CD4-positive, alpha-beta T cell treated with Interleukin-17A for 1 hour (primary cell): ENCODE results near the gene CCDC178.
"Not testable (repeated sequence)": the region's sequence is repeated elsewhere in the genome, so short reads cannot be mapped to it uniquely, and the experiment has no call there.

ENCODE experiments used
- DNase-seq: peaks from one replicate; pipeline ENCODE4 v3.0.0-alpha.2; 2020

CCDC178 gene

DNA sequence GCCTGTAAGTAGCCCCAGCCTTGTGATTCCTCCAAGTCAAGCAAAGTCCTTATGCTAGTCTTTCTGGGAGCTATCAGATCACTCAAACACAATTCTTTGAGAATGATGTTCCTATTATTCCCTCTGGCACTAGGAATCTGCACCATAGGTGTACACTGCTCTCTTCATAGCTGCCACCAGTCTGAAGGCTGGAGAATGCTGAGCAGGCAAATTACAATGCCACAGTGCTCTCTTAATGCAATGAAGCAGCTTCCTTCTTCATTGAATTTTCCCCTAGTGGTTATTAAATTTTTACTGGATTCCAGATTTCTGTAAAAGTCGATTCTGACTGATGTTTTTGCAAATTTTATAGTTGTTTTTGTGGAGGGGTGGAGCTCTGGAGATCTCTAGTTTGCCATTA is 84.8 kb downstream of the CCDC178 start:
- no peak for DNase-seq

DNA sequence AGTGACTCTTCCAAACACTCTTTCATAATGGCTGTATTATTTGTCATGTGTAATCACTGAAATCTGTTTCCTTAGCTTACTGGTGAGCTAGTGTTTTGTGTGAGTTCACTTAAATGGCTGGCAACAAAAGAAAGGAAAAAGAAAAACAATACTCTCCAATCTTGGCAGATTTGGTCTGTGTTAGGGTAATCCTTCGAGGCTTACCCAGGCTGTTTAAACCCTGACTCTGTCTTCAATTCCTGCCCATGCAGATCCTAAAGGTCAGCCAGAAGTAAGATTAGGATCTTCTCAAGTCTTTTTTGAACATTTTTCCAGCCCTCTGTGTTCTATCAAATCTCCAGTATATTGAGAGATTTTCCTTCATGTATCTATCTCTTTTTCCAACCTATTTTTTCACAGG is 85.3 kb downstream of the CCDC178 start:
- DNase-seq, result no peak

DNA sequence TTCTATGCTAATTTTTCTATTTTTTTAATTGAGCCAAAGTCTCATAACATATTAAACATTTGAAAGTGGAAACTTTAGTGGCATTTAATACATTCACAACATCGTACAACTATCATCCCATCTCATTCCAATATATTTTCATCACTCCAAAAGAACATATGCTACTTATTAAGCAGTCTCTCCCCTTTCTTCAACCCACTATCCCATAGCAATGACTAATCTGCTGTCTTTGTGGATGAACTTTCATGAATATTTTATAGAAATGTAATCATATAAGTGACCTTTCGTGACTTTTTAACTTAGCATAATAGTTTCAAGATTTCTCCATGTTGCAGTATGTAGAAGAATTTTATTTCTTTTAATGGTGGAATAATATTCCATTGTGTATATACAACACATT is 90.3 kb downstream of the CCDC178 start:
- DNase-seq, result no peak

DNA sequence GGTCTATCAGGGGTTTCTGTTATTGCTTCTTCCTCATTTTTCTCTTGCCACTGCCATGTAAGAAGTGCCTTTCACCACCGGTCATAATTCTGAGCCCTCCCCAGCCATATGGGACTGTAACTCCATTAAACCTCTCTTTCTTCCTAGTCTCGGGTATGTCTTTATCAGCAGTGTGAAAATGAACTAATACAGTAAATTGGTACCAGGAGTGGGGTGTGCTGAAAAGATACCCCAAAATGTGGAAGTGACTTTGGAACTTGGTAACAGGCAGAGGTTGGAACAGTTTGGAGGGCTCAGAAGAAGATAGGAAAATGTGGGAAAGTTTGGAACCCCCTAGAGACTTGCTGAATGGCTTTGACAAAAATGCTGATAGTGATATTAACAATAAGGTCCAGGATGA is 100.8 kb downstream of the CCDC178 start:
- DNase-seq, result not testable (repeated sequence)

DNA sequence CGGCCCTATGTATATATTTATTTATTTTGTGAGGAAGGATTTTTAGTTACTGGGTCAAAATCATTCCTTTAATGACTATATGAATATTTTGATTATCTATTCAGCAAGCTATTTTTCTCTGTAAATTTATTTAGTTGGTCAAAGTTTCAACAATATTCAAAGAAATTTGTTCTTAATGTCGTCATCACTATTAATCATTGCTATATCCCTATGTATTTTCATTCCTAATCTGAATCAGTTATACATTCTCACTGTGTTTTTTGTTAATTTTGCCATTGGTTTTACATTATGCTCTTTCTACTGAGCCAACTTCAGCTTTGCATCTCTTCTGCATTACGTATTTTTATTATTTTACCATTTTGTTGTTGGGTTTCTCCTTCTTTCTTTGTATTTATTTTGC is 105.7 kb downstream of the CCDC178 start:
- DNase-seq, result no peak

DNA sequence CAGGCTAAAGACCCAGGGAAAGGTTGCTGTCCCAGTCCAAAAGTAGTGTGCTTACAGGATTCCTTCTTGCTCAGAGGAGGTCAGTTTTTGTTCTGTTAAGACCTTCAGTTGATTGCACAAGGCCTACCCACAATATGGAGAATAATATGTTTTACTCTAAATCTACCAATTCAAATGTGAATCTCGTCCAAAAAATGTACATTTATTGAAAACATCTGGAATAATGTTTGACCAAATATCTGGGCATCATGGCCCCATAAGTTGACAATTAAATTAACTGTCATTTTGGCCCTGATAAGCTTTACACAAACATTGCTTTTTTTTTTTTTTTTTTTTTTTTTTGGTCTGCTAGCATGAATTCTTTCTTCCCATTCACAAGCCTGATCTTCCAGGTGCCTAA is 109.8 kb downstream of the CCDC178 start:
- no peak for DNase-seq

DNA sequence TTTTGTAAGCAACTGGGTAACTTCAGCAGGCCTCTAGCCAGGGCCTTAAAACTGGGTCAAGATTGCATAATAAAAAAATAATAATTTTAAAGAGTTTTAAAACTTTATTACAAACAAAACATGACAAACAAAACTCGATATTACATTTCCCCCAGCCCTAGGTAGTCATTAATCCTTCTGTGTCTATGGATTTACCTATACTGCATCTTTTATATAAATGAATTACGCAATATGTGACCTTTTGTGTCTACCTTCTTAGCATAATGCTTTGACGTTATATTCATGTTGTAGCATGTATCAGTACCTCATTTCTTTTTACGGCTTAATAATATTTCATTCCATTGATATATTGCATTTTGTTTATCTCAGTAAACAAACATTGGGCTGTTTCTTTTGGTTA is 113.5 kb downstream of the CCDC178 start:
- no peak for DNase-seq

DNA sequence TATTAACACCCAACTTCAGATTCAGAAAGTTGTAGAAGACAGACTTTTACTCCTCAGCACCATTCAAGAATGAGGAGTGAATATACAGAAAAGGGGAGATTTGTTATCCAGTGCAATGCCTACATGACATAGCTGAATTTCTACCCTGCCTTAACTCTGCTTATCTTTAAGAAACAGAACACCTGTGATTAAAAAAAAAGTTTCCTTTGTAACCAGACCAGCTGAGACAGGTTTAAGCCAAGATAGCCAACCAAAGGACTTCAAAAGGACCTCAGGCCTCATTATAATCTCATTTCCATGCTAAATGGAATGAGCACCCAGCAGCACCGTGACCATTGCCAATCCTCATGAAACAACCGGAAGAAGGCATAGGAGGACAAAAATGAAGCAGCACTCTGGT is 122.9 kb downstream of the CCDC178 start:
- no peak for DNase-seq

DNA sequence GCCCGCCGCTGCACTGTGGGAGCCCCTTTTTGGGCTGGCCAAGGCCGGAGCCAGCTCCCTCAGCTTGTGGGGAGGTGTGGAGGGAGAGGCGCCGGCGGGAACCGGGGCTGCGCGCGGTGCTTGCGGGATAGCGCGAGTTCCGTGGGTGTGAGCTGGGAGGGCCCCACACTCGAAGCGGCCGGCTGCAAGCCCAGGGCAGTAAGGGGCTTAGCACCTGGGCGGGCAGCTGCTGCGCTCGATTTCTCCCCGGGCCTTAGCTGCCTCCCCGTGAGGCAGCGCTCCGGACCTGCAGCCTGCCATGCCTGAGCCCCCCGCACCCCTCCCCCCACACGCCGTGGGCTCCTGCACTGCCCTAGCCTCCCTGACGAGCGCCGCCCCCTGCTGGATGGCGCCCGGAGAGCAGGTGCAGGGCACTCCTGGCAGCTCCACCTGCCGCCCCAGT is 124.4 kb downstream of the CCDC178 start:
- DNase-seq, result no peak

DNA sequence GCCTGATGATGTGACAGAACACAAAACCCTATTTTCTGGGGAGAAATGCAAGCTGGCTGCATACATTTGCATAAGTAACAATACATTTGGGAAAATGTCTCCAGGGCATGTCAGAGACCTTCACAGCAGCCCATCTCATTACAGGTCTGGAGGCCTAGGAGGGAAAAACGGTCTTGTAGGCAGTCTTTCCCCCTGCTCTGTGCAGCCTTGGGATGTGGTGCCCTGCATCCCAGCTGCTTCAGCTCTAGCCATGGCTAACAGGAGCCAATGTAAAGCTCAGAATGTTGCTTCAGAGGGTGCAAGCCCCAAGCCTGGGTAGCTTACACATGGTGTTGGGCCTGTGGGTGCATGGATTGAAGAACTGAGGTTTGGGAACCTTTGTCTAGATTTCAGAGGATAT is 133.0 kb downstream of the CCDC178 start:
- no peak for DNase-seq

DNA sequence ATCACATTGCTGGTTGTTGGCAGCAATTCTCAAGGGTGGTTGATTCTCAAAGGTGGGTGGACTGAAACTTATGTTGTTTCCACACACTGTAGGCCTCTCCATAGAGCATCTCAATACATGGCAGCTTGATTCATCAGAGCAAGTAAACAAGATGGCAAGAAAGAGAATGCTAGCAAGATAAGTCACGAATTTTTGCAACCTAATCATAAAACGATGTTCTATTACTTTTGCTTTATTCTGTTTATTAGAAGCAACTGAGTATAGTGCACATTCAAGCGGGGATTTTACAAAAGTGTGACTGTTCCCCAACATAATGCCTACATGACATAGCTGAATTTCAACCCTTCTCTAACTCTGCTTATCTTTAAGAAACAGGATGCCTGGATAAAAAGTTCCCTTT is 136.2 kb downstream of the CCDC178 start:
- no peak for DNase-seq

DNA sequence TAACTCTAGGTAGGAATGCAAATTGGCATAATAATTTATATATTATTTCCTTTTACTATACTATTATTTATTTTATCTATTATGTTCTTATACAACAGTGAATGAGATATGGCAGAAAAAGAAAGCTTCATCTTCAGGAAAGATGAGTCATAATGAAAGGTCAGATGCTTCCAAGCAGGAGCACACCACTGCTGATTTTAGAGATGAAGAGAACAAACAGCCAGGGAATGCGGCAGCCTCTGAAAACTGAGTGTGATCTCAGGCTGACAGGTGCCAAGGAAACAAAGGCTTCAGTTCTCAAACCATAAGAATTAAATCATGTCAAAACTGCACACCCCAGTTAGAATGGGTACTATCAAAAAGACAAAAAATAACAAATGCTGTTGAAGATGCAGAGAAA is 149.0 kb downstream of the CCDC178 start:
- no peak for DNase-seq

DNA sequence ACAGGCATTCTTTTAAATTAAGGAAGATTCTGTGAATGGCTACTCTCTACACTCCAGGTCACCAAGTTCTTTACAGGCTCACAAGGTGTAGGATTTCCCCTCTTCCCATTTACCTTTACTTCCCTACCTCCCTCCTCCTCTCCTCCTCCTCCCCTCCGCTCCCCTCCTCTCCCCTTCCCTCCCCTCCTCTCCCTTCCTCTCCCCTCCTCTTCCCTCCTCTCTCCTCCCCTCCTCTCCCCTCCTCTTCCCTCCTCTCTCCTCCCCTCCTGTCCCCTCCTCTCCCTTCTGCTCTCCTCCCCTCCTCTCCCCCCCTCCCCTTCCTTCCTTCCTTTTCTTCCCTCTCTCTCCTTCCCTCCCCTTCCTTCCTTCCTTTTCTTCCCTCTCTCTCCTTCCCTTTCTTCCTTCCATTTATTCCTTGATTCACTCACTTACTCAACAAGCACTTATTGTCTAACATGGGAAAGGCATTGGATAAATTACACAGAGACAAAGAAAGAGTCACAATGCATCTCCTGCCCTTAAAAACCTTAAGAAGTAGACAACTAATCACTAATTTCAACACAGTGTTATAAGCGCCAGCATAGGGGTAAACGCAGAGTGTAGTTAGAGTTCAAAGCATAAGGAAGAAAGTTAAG is 152.3 kb downstream of the CCDC178 start:
- DNase-seq, result no peak

DNA sequence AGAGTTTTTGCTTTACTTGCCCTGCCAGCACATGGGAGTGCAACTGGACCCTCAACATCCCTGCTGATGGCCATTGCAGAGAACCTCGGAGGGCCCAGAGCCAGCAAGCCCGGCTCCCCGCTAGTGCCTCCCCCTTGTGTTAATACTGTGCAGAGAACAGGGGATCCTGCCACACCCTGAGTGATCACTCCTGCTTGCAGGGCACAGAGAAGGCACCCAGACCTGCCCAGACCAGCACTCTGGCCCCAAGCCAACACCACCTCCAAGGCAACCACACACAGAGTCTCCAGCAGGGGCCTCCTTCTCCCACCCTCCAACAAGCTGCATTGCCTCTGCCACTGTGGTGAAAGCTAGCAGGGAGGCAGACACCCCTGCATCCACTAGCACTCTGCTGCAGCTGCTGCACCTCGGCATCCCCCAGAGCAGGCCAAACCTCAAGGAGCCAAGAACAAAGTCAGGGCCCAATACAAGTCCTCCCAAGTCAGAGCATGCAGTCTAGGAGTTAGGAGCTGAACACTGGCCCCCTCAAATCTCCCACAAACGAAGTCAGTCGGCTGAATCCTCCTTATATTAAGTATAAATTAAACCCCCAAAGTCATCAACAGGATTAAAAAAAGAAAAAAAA is 157.7 kb downstream of the CCDC178 start:
- no peak for DNase-seq

DNA sequence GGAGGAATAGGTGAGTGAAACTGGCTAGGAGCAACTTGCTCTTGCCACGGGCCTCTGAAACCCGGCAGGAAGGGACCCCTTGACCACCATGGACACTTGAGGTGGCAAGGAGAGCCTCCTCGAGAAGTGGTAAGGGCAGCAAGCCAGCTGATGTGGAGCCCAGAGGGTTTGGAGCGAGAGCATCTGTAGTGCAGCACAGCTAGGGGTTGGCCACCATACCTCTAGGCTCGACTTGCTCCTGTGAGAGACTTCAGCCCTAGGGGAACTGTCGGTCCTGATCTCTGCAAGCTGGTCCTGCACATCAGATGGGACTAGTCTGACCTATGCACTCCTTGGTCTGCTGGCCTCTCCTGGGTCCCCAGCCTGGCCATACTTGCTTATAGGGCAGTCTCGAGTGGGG is 158.4 kb downstream of the CCDC178 start:
- no peak for DNase-seq

DNA sequence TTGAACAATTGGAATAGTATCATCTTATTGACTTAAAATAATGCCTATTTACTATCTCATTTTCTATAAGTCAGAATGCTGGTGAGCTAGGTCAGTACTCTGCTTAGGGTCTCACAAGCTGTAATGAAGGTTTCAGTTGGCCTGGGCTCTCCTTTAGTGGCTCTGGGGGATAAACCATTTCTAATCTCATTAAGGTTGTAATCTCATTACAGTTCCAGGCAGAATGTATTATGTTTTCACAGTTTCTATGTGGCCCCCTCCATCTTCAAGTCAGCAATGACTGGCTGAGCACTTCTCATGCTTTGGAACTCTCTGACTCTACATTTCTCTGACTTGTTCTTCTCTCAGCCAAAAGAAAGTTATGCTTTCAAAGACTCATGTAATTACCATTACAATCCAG is 163.1 kb downstream of the CCDC178 start:
- DNase-seq, result no peak

DNA sequence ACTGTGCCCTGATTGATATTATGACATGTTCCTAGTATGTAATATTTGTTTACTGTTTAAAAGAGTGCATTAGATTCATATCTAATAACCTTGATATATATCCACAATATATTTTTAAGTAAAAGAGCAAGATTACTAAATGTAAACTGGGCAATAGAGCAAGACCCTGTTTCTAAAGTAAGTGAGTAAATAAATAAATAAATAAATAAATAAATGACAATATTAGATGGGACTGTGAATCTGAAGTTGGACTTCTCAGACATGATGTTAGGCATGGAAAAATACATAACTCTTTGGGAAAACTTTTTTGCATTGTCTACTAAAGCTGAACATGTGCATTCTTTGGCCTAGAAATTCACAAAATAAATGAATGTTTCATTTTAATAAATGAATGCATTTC is 164.7 kb downstream of the CCDC178 start:
- no peak for DNase-seq

DNA sequence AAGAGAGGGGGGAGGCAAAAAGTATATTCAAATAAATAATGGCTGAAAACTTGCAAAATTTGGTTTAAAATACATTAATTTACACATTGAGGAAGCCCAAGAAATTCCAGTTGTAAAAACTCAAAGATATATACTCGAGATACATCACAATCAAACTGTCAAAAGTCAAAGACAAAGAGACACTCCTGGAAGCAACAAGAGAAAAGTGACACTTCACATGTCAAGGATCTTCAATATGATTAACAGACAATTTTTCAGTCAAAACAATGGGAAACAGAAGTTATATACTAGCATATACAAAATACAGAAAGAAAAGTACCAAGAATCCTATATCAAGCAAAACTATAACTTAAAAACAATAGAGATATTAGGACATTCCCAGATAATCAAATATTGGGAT is 170.2 kb downstream of the CCDC178 start:
- no peak for DNase-seq

DNA sequence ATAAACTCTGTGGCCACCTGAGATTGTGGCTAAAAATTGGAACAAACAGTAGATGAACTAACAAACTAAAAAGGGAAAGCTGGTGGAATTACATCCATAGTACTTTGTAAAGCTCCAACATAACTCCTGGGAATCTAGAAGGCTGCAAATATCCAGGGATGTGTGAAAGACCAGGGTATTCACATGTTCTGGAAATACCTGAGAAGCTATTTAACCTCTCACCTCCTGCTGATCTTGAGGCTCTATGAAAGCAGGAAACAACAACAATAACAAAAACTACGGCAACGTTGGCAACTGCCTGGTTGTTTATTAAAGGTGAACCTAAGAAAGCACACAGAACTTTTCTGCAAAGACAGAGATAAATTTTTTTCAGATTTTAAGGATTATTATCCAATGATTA is 171.3 kb downstream of the CCDC178 start:
- DNase-seq, result no peak

DNA sequence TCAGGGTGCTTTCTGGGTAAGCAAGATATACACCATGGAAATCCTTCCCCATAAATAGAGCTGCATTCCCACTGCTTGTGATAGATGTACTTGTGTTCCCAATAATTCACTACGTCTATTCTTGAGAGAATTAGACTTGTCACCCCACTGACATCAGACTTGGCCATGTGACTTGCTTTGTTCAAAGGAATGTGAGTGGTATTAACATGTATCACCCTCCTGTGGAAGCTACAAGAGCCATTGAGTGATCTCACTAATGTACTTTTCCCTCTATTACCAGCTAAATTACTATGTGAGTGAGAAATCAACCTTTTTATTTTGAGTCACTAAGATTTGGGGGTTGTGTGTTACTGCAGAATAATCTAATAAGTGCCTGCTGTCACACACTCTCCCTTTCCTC is 176.0 kb downstream of the CCDC178 start:
- no peak for DNase-seq

DNA sequence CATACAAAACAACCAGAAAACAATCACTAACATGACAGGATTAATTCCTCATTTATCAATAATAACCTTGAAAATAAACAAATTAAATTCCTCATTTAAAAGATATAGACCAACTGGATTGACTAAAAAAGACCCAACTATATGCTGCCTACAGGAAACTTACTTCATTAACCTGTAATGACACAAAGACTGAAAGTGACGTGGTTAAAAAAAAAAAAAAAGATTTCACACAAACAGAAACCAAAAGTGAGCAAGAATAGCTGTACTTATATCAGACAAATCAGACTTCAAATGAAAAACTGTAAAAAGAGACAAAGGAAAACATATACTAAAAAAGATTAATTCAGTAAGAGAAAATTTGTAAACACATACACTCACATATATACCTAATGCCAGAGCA is 201.2 kb downstream of the CCDC178 start:
- DNase-seq, result no peak

DNA sequence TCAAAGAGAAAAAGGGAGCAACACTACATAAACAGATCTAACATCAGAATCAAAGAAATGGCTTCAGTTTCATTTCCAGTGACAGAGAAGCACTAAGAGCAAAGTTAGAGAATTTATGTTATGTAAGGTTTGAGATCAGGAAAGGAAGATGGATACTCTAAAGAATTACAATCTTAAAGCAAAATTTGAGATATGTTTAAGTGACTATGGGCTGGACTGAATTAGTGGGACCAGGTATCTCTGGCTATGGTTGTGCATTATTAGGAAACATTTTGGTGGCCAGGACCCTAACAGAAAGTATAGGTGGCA is 208.2 kb downstream of the CCDC178 start:
- no peak for DNase-seq

DNA sequence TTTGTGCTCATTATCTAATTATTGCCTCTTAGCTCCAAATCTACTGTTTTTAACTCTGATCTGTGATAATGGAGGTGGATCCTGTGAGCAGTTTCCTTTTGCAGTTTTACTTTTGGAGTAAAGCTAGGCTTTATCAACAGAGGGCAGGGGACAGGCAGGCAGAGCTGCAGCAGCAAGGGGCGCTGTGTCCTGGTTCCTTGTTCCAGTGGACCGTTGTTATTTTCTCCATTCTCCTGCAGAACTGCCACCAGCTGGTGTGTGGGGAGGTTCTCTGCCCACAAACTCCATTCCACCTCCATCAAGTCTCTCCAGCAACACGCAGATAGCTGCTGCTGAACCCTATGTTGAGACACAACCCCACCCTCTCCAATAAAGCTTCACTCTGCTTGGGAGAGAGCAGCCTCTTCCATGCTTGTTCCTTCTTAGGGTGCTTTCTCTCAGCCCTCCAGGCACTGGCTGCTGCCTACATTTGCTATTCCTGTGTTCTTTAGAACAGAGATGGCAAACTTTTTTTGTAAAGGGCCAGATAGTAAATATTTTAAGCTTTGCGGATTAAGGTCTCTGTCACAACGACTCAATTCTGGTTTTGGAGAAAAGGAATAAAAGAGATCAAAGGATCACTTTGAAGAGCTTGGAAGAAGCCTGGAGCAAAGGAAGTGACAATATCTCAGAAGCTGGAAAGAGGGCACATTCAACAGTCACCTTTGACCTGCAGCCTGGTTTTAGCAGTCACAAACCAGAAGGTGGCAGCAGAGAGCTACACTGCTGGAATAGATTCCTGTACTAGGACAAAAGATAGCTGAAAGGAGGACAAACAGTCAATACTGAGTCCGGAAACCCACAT is 208.8 kb downstream of the CCDC178 start:
- peak; percentile 40 for DNase-seq

DNA sequence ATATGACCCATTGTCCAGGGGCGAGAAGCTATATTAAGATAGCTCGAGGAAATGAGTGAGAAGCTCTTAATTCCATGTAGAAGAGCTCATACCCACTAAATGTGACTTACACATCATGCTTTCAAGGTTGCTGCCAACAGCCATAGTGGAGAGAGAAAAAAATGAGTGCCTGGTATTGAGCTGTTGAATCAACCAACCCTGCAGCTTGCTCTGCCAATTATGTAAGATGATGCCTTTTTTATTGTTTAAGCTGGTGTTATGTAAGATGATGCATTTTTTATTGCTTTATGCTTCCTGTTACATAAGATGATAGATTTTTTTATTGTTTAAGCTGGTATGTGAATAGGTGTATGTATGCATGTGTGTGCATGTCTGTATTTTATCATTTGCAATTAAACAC is 228.2 kb downstream of the CCDC178 start:
- DNase-seq, result no peak
